Gastrocnemius medialis (tissue), 4 donors: Measurements from ENCODE around the gene CHIC2. TPM values are rescaled to one million over a fixed set of nuclear protein-coding genes. Genes with fewer than 3 reads are reported as not detected.

Source experiments
- ATAC-seq, 2 donors: fragments of 150-250 bp; one replicate each; pipeline ENCODE4 v1.9.1; 2016
- DNase-seq, 2 donors: peaks; one replicate each; pipeline ENCODE4 v3.0.0-alpha.2; 2019
- H3K27ac ChIP-seq, 4 donors: fragments of 200-600 bp; sonication (generic); 1 replicate in 1 of 4; 2 replicates in 3 of 4; pipeline ENCODE4 v1.5.1; 2016 to 2018; ENCODE audit warnings: mild to moderate bottlenecking in 2 of 4, moderate library complexity in 1 of 4
- H3K27me3 ChIP-seq, 3 donors: fragments of 200-600 bp; sonication (generic) in 2 of 3; 1 replicate in 1 of 3; 2 replicates in 2 of 3; pipeline versions ENCODE4 v1.5.1 to v1.6.0; 2016 to 2019; ENCODE audit warnings: mild to moderate bottlenecking in 1 of 3, moderate library complexity in 1 of 3
- H3K36me3 ChIP-seq, 2 donors: fragments of 200-600 bp; sonication (generic) in 1 of 2; one replicate each; pipeline ENCODE4 v1.5.1; 2017 to 2018
- H3K4me1 ChIP-seq, 2 donors: fragments of 200-600 bp; sonication (generic) in 1 of 2; one replicate each; pipeline ENCODE4 v1.5.1; 2016 to 2017; ENCODE audit warnings: mild to moderate bottlenecking in 2 of 2
- H3K4me3 ChIP-seq, 4 donors: fragments of 200-600 bp; sonication (generic) in 3 of 4; 1 replicate in 1 of 4; 2 replicates in 3 of 4; pipeline ENCODE4 v1.5.1; 2016 to 2019; ENCODE audit warnings: mild to moderate bottlenecking in 2 of 4
- H3K9me3 ChIP-seq, 3 donors: fragments of 200-600 bp; sonication (generic) in 2 of 3; 1 replicate in 1 of 3; 2 replicates in 2 of 3; pipeline ENCODE4 v1.5.1; 2016 to 2019
- CTCF ChIP-seq, 5 experiments: fragments of 450-650 bp in 3 of 5; fragments of 200-600 bp in 2 of 5; sonication (generic) in 2 of 5; IDR thresholded peaks in 4 of 5; conservative IDR thresholded peaks in 1 of 5; 1 replicate in 4 of 5; 2 replicates in 1 of 5; pipeline ENCODE4 v1.5.1; 2016 to 2019; ENCODE audit warnings: antibody characterized with exemption in 5 of 5, mild to moderate bottlenecking in 3 of 5, moderate library complexity in 3 of 5
- POLR2A ChIP-seq, 2 donors: fragments of 450-650 bp; IDR thresholded peaks; one replicate each; pipeline ENCODE4 v1.6.1; 2017; ENCODE audit warnings: antibody characterized with exemption in 2 of 2, mild to moderate bottlenecking in 2 of 2, moderate library complexity in 2 of 2
- in situ Hi-C, 4 donors: fragments of 200-750 bp; cut with MboI; loops; one replicate each; pipeline versions ENCODE4 v1.15.0 to v1.8.0; 2017; ENCODE audit warnings: low sequenced_read_pairs in 4 of 4
- intact Hi-C: fragments of 100-400 bp; cut with DNase I; formaldehyde crosslinking; loops from one replicate; pipeline ENCODE4 v1.15.1; 2023; ENCODE audit warnings: low total_unique reads
- total RNA-seq, 4 donors: library from RNA; depleted of rRNA; stranded (reverse); fragments of >200 nt; gene quantifications; one replicate each; pipeline versions ENCODE4 v1.1.0 to v1.2.3, GENCODE V29; 2016

CHIC2 gene
- total RNA-seq, 4 donors from 2014 or later = 11.9 to 18.6 (median 15.5) TPM

GRCh38 chr4:54098375-54098774, 34.0 kb upstream of the CHIC2 start:
- Histone ChIP-seq H3K27me3 (peaks cover 74 to 91% (median 82%) of the 10 kb centered on the region in 3 donors), H3K4me1 (peaks cover 18 to 22% of the 10 kb centered on the region in 2 donors), H3K9me3 (no peaks in the 10 kb centered on the region), H3K27ac (no peak overlapping the region), H3K4me3 (no peak overlapping the region), H3K36me3 (no peaks in the 10 kb centered on the region)
- DNase-seq (no peak), ATAC-seq (no peak)
- intact Hi-C loops = loop anchor here (10.0 kb wide), 1 partner anchor 116 kb away; no protein-coding TSS in a partner anchor
- TF ChIP-seq POLR2A (IDR thresholded peaks at IDR 0.05) (no peak), CTCF (IDR thresholded peaks at IDR 0.05 in 4 of 5, conservative IDR thresholded peaks at IDR 0.05 in 1 of 5) (no peak)
- in situ Hi-C loops = no loop called here

- ATAC-seq (no peak), DNase-seq (no peak)
- no peak overlapping the region for H3K27ac ChIP-seq
- no peak overlapping the region for H3K4me3 ChIP-seq
- TF ChIP-seq POLR2A (IDR thresholded peaks at IDR 0.05) (no peak), CTCF (IDR thresholded peaks at IDR 0.05 in 4 of 5, conservative IDR thresholded peaks at IDR 0.05 in 1 of 5) (no peak)
- H3K27me3 ChIP-seq = peaks cover 70 to 89% (median 74%) of the 10 kb centered on the region in 3 donors
- H3K9me3 ChIP-seq = no peaks in the 10 kb centered on the region
- no peaks in the 10 kb centered on the region for H3K36me3 ChIP-seq
- in situ Hi-C loops = no loop called here
- peaks cover 13 to 27% of the 10 kb centered on the region in 2 donors for H3K4me1 ChIP-seq
- intact Hi-C loops = loop anchor here (10.0 kb wide), 1 partner anchor 118 kb away; no protein-coding TSS in a partner anchor
Measured at GRCh38 chr4:54097152-54097551, 32.7 kb upstream of the CHIC2 start.

DNA sequence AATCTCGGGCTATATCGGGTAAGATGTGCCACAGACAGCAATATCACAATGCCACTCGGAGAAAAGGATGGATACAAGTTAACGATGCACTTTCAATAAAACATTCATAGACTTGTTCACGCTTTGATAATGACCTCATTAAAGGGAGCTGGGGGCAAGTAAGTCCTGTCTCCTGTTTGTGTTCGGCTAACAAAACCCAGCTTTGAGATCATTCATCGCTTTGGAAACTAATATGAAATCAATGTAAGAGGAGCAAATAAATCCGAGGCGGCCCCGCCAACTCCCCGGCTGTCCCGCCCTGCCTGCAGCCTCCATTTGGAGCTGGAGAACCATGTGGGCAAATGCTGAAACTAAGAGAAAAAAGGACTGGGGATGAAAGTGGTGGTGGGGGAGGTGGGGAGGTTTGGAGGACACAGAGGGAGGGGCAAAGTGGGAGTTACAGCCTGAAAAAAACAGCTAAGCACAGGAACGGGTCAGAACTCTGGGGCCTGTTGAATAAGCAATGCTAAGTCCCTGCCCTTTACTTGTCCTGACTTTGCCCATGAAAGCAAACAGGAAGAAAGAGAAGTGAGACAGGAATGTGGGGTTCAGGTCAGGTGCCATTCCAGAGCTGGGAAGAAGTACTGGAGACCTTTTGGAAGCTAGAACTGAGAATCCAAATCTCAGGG, 32.0 kb upstream of the CHIC2 start:
- in situ Hi-C loops = no loop called here
- Histone ChIP-seq H3K4me3 (no peak overlapping the region), H3K27ac (no peak overlapping the region), H3K4me1 (peaks cover 13 to 26% of the 10 kb centered on the region in 2 donors), H3K9me3 (no peaks in the 10 kb centered on the region), H3K27me3 (peaks cover 63 to 83% (median 67%) of the 10 kb centered on the region in 3 donors), H3K36me3 (no peaks in the 10 kb centered on the region)
- TF ChIP-seq CTCF (IDR thresholded peaks at IDR 0.05 in 4 of 5, conservative IDR thresholded peaks at IDR 0.05 in 1 of 5) (no peak), POLR2A (IDR thresholded peaks at IDR 0.05) (no peak)
- DNase-seq = no peak
- intact Hi-C loops = loop anchor here (10.0 kb wide), 1 partner anchor 118 kb away; no protein-coding TSS in a partner anchor
- ATAC-seq = no peak

DNA sequence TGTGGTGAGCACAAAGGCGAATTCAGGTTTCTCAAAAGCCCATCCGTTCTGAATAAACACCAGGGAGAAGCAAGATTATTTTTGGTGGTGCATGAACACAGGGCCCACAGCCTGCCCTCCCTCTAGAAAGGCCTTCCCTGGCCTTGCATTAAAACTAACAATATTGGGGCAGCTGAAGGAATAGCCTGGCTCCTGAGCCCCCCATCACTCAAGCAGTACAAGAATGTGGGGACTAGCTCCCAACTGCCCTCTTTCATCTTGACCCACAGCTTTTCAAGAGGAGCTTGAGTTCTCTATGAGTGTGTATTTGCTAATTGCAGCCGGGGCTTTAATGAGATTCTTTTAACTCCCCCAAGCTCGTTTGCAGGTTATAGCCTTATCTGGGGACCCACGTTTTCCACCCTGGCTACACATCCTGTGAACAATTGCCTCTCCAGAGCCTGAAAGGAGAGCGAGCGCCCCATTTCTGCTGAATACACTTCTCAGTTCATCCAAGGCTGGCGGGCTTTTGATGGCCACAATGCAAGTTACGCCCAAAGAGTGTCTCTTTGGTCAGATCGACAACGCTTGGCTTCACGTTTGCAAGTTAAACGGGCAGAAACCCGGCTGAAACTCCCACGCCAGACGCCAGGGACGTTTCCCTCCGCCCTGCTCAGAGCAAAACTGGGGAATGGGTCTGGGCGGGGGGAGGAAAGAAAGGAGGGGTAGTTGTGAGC, 30.9 kb upstream of the CHIC2 start:
- Histone ChIP-seq H3K9me3 (no peaks in the 10 kb centered on the region), H3K4me1 (peaks cover 8 to 19% of the 10 kb centered on the region in 2 donors), H3K27ac (no peak overlapping the region), H3K4me3 (no peak overlapping the region), H3K27me3 (peaks cover 52 to 71% (median 56%) of the 10 kb centered on the region in 3 donors), H3K36me3 (no peaks in the 10 kb centered on the region)
- intact Hi-C loops = loop anchor here (10.0 kb wide), 1 partner anchor 120 kb away; no protein-coding TSS in a partner anchor
- TF ChIP-seq POLR2A (IDR thresholded peaks at IDR 0.05) = no peak
- TF ChIP-seq CTCF (IDR thresholded peaks at IDR 0.05 in 4 of 5, conservative IDR thresholded peaks at IDR 0.05 in 1 of 5) = no peak
- DNase-seq (no peak), ATAC-seq (no peak)
- in situ Hi-C loops = no loop called here
